ENCODE measurements around the gene DGUOK.

The DGUOK gene

GRCh38 chr2:73987948-73988700 lies 61.4 kb downstream of the DGUOK start:
- H3K27me3 ChIP-seq (ENCODE audit: low read depth, low read length): no peaks in the 10 kb centered on the region
- no peak overlapping the region for H3K27ac ChIP-seq (ENCODE audit: low read length)
- H3K36me3 ChIP-seq (replicated peaks; ENCODE audit: low read depth, low read length): peaks cover 66% of the 10 kb centered on the region
- H3K4me2 ChIP-seq (ENCODE audit: low read length): peak overlapping the region; percentile 99
- no peak for TF ChIP-seq CTCF (IDR thresholded peaks at IDR 0.05; ENCODE audit: low read depth, low read length)
- TF ChIP-seq EZH2phosphoT487 (IDR thresholded peaks at IDR 0.05; ENCODE audit: low read depth): no peak
- peaks cover 94% of the 10 kb centered on the region for H3K79me2 ChIP-seq (ENCODE audit: low read length)
- H3K4me1 ChIP-seq (ENCODE audit: low read length): peaks cover 40% of the 10 kb centered on the region
- H2AFZ ChIP-seq (ENCODE audit: low read depth, low read length): no peak overlapping the region
- peak overlapping the region; percentile 76 for H3K4me3 ChIP-seq (ENCODE audit: low read length)
- no peak overlapping the region for H3K9ac ChIP-seq (ENCODE audit: low read length)
- H3K9me3 ChIP-seq (ENCODE audit: insufficient read depth, low read length): no peaks in the 10 kb centered on the region
- H4K20me1 ChIP-seq (ENCODE audit: insufficient read depth, low read length): peaks cover 71% of the 10 kb centered on the region

GRCh38 chr2:73989972-73990371 lies 63.3 kb downstream of the DGUOK start:
- Histone ChIP-seq H3K9ac (ENCODE audit: low read length) (no peak overlapping the region), H3K27ac (ENCODE audit: low read length) (no peak overlapping the region), H3K4me2 (ENCODE audit: low read length) (no peak overlapping the region), H3K27me3 (ENCODE audit: low read depth, low read length) (no peaks in the 10 kb centered on the region), H4K20me1 (ENCODE audit: insufficient read depth, low read length) (peaks cover 90% of the 10 kb centered on the region), H3K4me3 (ENCODE audit: low read length) (no peak overlapping the region), H3K79me2 (ENCODE audit: low read length) (peaks cover 98% of the 10 kb centered on the region), H3K36me3 (replicated peaks; ENCODE audit: low read depth, low read length) (peaks cover 72% of the 10 kb centered on the region), H2AFZ (ENCODE audit: low read depth, low read length) (no peak overlapping the region), H3K9me3 (ENCODE audit: insufficient read depth, low read length) (no peaks in the 10 kb centered on the region), H3K4me1 (ENCODE audit: low read length) (peaks cover 46% of the 10 kb centered on the region)
- no peak for TF ChIP-seq CTCF (IDR thresholded peaks at IDR 0.05; ENCODE audit: low read depth, low read length)

- H2AFZ ChIP-seq (ENCODE audit: low read depth, low read length): no peak overlapping the region
- no peaks in the 10 kb centered on the region for H3K9me3 ChIP-seq (ENCODE audit: insufficient read depth, low read length)
- H4K20me1 ChIP-seq (ENCODE audit: insufficient read depth, low read length): peaks cover 96% of the 10 kb centered on the region
- H3K27ac ChIP-seq (ENCODE audit: low read length): no peak overlapping the region
- no peak overlapping the region for H3K9ac ChIP-seq (ENCODE audit: low read length)
- H3K4me2 ChIP-seq (ENCODE audit: low read length): no peak overlapping the region
- H3K4me1 ChIP-seq (ENCODE audit: low read length): peaks cover 46% of the 10 kb centered on the region
- peaks cover 77% of the 10 kb centered on the region for H3K36me3 ChIP-seq (replicated peaks; ENCODE audit: low read depth, low read length)
- TF ChIP-seq EZH2phosphoT487 (IDR thresholded peaks at IDR 0.05; ENCODE audit: low read depth) (no peak), CTCF (IDR thresholded peaks at IDR 0.05; ENCODE audit: low read depth, low read length) (no peak)
- H3K4me3 ChIP-seq (ENCODE audit: low read length): no peak overlapping the region
- H3K79me2 ChIP-seq (ENCODE audit: low read length): peaks cover 100% of the 10 kb centered on the region
- H3K27me3 ChIP-seq (ENCODE audit: low read depth, low read length): no peaks in the 10 kb centered on the region
Measured at GRCh38 chr2:73990531-73990930, 63.9 kb downstream of the DGUOK start.

- Histone ChIP-seq H4K20me1 (ENCODE audit: insufficient read depth, low read length) (peaks cover 99% of the 10 kb centered on the region), H3K9me3 (ENCODE audit: insufficient read depth, low read length) (no peaks in the 10 kb centered on the region), H3K27me3 (ENCODE audit: low read depth, low read length) (no peaks in the 10 kb centered on the region), H3K79me2 (ENCODE audit: low read length) (peaks cover 100% of the 10 kb centered on the region), H3K27ac (ENCODE audit: low read length) (no peak overlapping the region), H3K4me2 (ENCODE audit: low read length) (no peak overlapping the region), H3K9ac (ENCODE audit: low read length) (no peak overlapping the region), H3K4me3 (ENCODE audit: low read length) (no peak overlapping the region), H3K36me3 (replicated peaks; ENCODE audit: low read depth, low read length) (peaks cover 75% of the 10 kb centered on the region), H3K4me1 (ENCODE audit: low read length) (peaks cover 36% of the 10 kb centered on the region), H2AFZ (ENCODE audit: low read depth, low read length) (no peak overlapping the region)
- no peak for TF ChIP-seq CTCF (IDR thresholded peaks at IDR 0.05; ENCODE audit: low read depth, low read length)
- no peak for TF ChIP-seq EZH2phosphoT487 (IDR thresholded peaks at IDR 0.05; ENCODE audit: low read depth)
Measured at GRCh38 chr2:73992036-73992435, 65.4 kb downstream of the DGUOK start.

Data from OCI-LY3 (cell line).